NCI-H1048 (cell line): ENCODE results near the gene SIN3B.

Source experiments
- DNase-seq: peaks from one replicate; lab custom pipeline; 2025; lab: John Stamatoyannopoulos, UW

Gene SIN3B

GRCh38 chr19:16824658-16825311 lies 4.4 kb upstream of the SIN3B start:
- no peak for DNase-seq

GRCh38 chr19:16825312-16826052 lies 3.7 kb upstream of the SIN3B start:
- DNase-seq: no peak

- DNase-seq: no peak
Measured at GRCh38 chr19:16829822-16830289, 658 bp downstream of the SIN3B start.

- DNase-seq: no peak
Measured at GRCh38 chr19:16830679-16831078, 1.5 kb downstream of the SIN3B start.

- DNase-seq: no peak
Measured at GRCh38 chr19:16831531-16831930, 2.3 kb downstream of the SIN3B start.

- DNase-seq: no peak
Measured at GRCh38 chr19:16834747-16835146, 5.5 kb downstream of the SIN3B start.

GRCh38 chr19:16836115-16837034 lies 7.2 kb downstream of the SIN3B start:
- DNase-seq: no peak

- no peak for DNase-seq
Measured at GRCh38 chr19:16837035-16837362, 7.8 kb downstream of the SIN3B start.

GRCh38 chr19:16841391-16841926 lies 12.3 kb downstream of the SIN3B start:
- DNase-seq: no peak

- no peak for DNase-seq
Measured at GRCh38 chr19:16846901-16847300, 17.7 kb downstream of the SIN3B start.

- no peak for DNase-seq
Measured at GRCh38 chr19:16847430-16847829, 18.2 kb downstream of the SIN3B start.

- DNase-seq: no peak
Measured at GRCh38 chr19:16849168-16849567, 20.0 kb downstream of the SIN3B start.

GRCh38 chr19:16850133-16850532 lies 20.9 kb downstream of the SIN3B start:
- DNase-seq: no peak

- DNase-seq: no peak
Measured at GRCh38 chr19:16851031-16851712, 22.0 kb downstream of the SIN3B start.

GRCh38 chr19:16853066-16853465 lies 23.9 kb downstream of the SIN3B start:
- no peak for DNase-seq

- DNase-seq: no peak
Measured at GRCh38 chr19:16856091-16856490, 26.9 kb downstream of the SIN3B start.

- DNase-seq: no peak
Measured at GRCh38 chr19:16859626-16860025, 30.4 kb downstream of the SIN3B start.

- no peak for DNase-seq
Measured at GRCh38 chr19:16860118-16860517, 30.9 kb downstream of the SIN3B start.

GRCh38 chr19:16861011-16861410 lies 31.8 kb downstream of the SIN3B start:
- DNase-seq: no peak

- no peak for DNase-seq
Measured at GRCh38 chr19:16861834-16862233, 32.6 kb downstream of the SIN3B start.

- DNase-seq: no peak
Measured at GRCh38 chr19:16862826-16863415, 33.7 kb downstream of the SIN3B start.
